D721Med (cell line): ENCODE measurements around the gene ETAA1.

Source experiments
- DNase-seq: peaks from one replicate; pipeline ENCODE4 v3.0.0; 2011; ENCODE audit warnings: low spot score; ENCODE audit not compliant: insufficient read length
- FAIRE-seq: peaks from 2 replicates; lab custom pipeline; 2011; peaks lifted over from hg19 to GRCh38; lab: Jason Lieb, UNC
- CTCF ChIP-seq: IDR thresholded peaks from 2 replicates; pipeline ENCODE4 v1.5.1; 2012; ENCODE audit warnings: mild to moderate bottlenecking, control low read depth; ENCODE audit not compliant: insufficient read depth; ENCODE audit errors: missing control alignments

The ETAA1 gene

GRCh38 chr2:67399831-67400489 is 2.8 kb downstream of the ETAA1 start:
- TF ChIP-seq CTCF: no peak
- FAIRE-seq (no peak), DNase-seq (no peak)

GRCh38 chr2:67400560-67401485 is 3.7 kb downstream of the ETAA1 start:
- DNase-seq (no peak), FAIRE-seq (no peak)
- TF ChIP-seq CTCF: no peak

- no peak for TF ChIP-seq CTCF
- FAIRE-seq (no peak), DNase-seq (no peak)
Observed at GRCh38 chr2:67408346-67408745, 11.2 kb downstream of the ETAA1 start.

- FAIRE-seq: no peak
- DNase-seq: no peak
- no peak for TF ChIP-seq CTCF
Observed at GRCh38 chr2:67412424-67412823, 15.3 kb downstream of the ETAA1 start.

GRCh38 chr2:67414867-67415266 is 17.7 kb downstream of the ETAA1 start:
- no peak for TF ChIP-seq CTCF
- no peak for DNase-seq
- FAIRE-seq: peak; percentile 35

GRCh38 chr2:67416136-67416535 is 19.0 kb downstream of the ETAA1 start:
- FAIRE-seq (no peak), DNase-seq (no peak)
- no peak for TF ChIP-seq CTCF
